ENCODE measurements around the gene RHD.
A peak's percentile ranks its signal among the peaks of the same experiment; 100 is the strongest.
"Not testable (repeated sequence)": the region's sequence is repeated elsewhere in the genome, so short reads cannot be mapped to it uniquely, and the experiment has no call there.

The RHD gene

GRCh38 chr1:25272238-25272637 lies at the start of gene RHD:
RHD (plus strand) TSS chr1:25272509; CDS start chr1:25272548, 39 bp downstream.
- DNase-seq (ENCODE audit: low spot score), result not testable (repeated sequence)

GRCh38 chr1:25222606-25223005 lies 49.7 kb upstream of the RHD start:
- DNase-seq (ENCODE audit: low spot score), result no peak

- DNase-seq (ENCODE audit: low spot score), result no peak
These were observed 48.8 kb upstream of the RHD start for GRCh38 chr1:25223471-25223870.

GRCh38 chr1:25232027-25232865 lies 40.1 kb upstream of the RHD start, which contains the start of gene SYF2:
SYF2 (minus strand) TSS chr1:25232502; CDS start chr1:25232467, 35 bp downstream.
- peak; percentile 78 for DNase-seq (ENCODE audit: low spot score)

- peak; percentile 55 for DNase-seq (ENCODE audit: low spot score)
These were observed 39.2 kb upstream of the RHD start for GRCh38 chr1:25232866-25233784.

GRCh38 chr1:25235411-25235810 lies 36.9 kb upstream of the RHD start:
- DNase-seq (ENCODE audit: low spot score), result not testable (repeated sequence)

GRCh38 chr1:25236261-25236660 lies 36.0 kb upstream of the RHD start:
- DNase-seq (ENCODE audit: low spot score), result not testable (repeated sequence)

- DNase-seq (ENCODE audit: low spot score), result no peak
These were observed 34.3 kb upstream of the RHD start for GRCh38 chr1:25238046-25238445.

- DNase-seq (ENCODE audit: low spot score), result peak; percentile 57
These were observed 32.4 kb upstream of the RHD start for GRCh38 chr1:25239681-25240541.

- DNase-seq (ENCODE audit: low spot score), result no peak
These were observed 28.4 kb upstream of the RHD start for GRCh38 chr1:25243907-25244306.

GRCh38 chr1:25245393-25245792 lies 26.9 kb upstream of the RHD start:
- no peak for DNase-seq (ENCODE audit: low spot score)

- DNase-seq (ENCODE audit: low spot score), result peak; percentile 41
These were observed 26.3 kb upstream of the RHD start for GRCh38 chr1:25245809-25246599.

GRCh38 chr1:25246600-25247023 lies 25.7 kb upstream of the RHD start:
- no peak for DNase-seq (ENCODE audit: low spot score)

GRCh38 chr1:25247024-25247828 lies 25.1 kb upstream of the RHD start, which contains the start of gene RSRP1:
RSRP1 (minus strand) TSS chr1:25247454; CDS start chr1:25246963, 491 bp downstream.
- peak; percentile 96 for DNase-seq (ENCODE audit: low spot score)

- no peak for DNase-seq (ENCODE audit: low spot score)
These were observed 24.2 kb upstream of the RHD start for GRCh38 chr1:25247829-25248754.

GRCh38 chr1:25253911-25254310 lies 18.4 kb upstream of the RHD start:
- no peak for DNase-seq (ENCODE audit: low spot score)

- DNase-seq (ENCODE audit: low spot score), result no peak
These were observed 16.4 kb upstream of the RHD start for GRCh38 chr1:25255706-25256577.

GRCh38 chr1:25256578-25256965 lies 15.7 kb upstream of the RHD start:
- DNase-seq (ENCODE audit: low spot score), result no peak

All from HuH-7.5 (cell line).